ENCODE results near the gene OGDHL.
"Not testable (repeated sequence)": the region's sequence is repeated elsewhere in the genome, so short reads cannot be mapped to it uniquely, and the experiment has no call there.

Gene OGDHL

DNA sequence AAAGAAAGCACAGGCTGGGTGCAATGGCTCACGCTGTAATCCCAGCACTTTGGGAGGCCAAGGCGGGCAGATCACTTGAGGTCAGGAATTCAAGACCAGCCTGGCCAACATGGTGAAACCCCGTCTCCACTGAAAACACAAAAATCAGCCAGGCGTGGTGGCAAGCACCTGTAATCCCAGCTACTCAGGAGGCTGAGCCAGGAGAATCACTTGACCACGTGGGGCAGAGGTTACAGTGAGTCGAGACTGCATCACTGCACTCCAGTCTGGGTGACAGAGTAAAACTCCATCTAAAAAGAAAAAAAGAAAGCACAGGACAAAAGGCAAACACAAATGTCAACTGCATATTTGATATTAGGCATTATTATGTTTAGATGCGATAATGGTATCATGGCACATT, 7.2 kb downstream of the OGDHL start:
- DNase-seq: not testable (repeated sequence)

DNA sequence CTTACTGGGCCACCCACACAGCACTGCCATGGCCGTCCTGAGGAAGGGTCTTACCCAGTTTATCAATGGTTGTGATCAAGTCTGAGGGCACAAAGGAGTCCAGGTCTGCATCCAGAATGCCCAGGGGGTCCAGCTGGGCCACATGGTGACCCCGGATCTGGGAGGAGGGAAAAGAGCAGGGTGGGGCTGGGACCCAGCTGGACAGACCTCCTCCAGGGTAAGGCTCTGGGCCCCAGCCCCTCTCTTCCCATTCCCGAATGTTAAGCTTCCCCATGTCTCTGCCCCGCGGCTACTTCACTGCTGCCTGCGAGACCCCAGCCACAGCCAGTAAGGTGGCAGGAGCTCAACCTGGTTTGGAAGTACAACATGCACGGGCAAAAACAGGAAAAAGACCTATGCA, 9.5 kb downstream of the OGDHL start:
- DNase-seq: no peak

DNA sequence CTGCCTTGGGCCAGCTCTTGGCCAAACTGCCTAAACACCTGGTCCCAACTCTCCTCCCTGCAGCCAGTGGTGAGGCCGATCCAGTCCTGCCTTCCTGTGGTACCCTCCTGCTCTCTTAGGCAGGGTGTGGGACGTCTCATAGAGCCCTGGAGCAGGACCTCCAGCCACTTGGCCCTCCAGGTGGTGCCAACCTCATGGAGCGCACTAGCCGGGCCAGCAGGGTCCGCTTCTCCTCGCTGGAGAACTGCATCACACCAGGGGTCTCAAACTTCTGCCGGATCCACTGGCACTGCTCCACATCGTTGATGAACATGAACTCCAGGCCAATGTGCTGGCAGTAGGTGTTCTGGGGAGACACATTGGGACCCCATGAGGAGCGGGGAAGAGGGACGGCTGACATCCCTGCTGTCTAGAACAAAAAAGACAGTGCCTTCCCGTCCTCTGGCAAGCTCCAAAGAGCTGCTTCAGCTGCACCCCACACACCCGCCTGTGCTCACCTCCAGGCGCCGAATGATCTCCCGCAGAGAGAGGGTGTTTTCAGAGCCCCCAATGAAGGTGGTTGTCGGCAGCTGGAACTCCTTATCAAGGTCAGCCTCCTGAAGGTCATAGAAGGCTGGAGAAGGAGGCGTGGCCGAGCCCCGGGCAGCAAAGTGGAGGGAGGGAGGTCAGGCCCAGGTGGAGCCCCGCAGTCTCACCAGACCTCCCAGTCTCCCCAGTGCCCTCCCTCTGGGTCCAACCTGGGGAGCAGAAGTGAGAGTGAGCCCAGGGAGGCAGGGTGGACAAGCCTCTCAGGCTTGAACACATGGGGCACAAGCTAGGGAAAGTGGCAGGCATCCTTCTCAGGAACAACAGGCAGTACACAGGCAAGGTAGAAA, 10.2 kb downstream of the OGDHL start:
- no peak for DNase-seq

DNA sequence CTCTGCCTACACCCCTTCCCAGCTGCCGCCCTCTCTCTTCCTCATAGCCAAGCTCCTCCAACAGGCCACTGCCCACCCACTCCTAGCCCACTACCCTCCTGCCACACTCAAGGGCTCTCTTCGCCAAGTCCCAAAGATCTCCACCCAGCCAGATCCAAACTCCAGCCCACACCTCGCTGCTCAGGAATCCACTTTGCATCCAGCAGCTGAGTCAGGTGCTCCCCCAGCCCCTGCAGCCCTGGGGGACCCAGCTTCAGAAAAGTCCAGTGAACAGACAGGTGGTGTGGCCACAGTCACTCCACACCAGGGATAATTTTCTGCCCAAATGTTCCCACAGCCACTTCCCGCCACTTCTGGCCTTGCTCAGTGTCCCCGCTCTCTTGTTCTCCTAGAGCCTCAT, 10.9 kb downstream of the OGDHL start:
- no peak for DNase-seq

DNA sequence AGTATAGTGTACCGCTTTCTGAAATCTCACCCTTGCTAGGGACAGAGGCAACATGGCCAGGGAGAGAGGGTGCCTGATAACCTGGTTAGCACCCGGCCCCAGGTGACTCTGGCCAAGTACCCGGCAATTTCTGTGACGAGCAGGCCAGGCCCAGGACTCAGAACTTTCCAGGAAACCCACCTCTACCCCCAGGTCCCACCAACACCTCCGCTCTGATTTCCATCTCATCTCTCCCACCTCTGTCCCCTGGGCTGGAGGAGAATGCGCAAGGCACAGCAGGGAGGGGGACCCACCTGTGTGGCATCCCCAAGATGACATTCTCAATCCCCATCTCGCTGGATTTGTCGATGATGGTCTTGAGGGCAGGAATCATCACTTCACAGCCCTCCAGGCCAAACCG, 11.6 kb downstream of the OGDHL start:
- no peak for DNase-seq

DNA sequence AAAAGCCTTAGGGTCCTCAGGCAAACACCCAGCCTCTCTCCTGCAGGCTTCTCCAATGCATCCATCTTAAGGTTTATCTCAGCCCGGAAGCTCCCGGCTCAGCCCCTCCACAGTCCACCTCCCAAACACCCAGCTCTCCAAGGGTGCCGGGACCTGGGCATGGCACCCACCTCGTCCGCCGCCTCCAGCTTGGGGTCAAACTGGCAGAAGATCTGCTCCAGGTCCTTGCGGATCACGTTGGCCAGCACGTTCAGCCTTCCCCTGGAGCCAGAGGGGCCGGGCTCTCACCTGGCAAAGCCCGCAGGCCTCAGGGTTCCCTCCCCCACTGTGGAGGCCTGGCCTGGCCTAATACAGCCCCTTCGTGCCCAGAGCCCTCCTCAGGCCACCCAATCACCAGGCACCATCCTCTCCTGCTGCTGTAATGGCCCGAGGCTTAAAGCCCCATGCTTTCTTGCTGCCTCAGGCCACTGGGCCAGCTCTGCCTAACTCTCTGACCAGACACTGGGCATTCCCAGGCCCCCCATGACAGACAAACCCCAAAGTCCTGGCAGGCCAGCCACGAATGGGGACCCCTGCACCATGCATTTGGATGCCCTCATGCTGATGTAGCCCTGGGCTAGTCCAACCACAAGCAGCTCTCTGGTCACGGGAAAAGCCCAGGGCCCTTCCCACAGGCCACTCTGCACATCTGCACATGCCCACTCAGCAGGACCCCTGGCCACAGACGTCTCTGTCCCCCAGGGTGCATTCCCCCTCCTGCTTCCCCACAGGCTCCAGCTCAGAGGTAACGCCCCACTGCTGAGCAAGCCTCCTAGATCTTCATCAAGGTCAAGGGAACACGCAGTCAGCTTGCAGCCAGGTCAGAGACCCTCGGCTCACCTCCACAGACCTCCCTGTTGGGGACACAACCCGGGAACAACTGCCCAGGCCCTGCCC, 12.3 kb downstream of the OGDHL start:
- DNase-seq: no peak

DNA sequence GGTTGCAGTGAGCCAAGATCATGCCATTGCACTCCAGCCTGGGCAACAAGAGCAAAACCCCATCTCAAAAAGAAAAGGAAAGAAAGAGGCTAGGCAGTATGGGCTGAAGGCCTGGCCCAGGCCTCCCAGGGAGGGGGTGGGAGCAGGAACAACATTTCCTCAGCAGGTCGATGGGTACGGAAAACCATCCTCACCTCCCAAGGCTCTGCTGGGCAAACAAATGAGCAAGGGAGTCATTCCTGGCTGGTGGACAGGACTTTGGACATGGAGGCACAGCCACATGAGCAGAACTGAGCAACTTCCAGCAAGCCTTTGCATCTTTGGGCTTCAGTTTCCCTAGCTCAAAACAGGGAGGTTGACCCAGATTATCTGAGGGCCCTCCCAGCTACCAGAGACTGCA, 13.0 kb downstream of the OGDHL start:
- DNase-seq: no peak

DNA sequence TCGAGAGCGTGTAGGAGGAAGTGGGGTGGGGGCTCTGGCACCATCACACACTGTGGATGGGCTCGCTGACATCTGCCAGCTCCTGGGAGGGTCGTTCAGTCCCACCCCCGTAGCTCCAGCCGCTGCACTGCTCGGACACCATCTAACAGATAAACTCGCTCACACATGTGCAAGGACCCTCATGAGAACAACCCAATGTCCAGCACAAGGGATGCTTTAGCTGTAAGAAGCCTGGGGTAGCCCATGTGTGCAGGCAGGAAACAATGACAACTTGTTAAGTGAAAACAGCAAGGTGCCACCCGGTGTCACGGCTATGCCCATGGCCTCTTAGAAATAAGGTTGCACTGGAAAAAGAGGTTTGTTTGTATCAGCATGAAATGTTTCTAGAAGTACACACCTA, 14.1 kb downstream of the OGDHL start:
- DNase-seq: no peak

DNA sequence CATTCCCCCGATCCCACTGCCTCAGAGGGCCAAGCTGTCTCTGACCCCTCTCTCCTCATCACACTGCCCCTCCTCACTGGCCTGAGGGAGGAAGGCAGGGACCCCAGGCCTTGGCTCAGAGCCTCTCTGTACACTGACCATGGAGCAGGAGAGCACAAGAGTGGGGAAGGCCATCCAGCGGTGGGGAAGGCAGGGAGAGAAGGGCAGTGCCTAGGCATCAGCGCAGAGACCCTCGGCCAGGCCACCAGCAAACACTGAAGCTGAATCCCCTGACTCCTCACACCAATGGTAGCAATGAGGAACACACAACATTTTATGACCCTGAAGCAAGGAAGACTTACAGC, 14.8 kb downstream of the OGDHL start:
- no peak for DNase-seq

DNA sequence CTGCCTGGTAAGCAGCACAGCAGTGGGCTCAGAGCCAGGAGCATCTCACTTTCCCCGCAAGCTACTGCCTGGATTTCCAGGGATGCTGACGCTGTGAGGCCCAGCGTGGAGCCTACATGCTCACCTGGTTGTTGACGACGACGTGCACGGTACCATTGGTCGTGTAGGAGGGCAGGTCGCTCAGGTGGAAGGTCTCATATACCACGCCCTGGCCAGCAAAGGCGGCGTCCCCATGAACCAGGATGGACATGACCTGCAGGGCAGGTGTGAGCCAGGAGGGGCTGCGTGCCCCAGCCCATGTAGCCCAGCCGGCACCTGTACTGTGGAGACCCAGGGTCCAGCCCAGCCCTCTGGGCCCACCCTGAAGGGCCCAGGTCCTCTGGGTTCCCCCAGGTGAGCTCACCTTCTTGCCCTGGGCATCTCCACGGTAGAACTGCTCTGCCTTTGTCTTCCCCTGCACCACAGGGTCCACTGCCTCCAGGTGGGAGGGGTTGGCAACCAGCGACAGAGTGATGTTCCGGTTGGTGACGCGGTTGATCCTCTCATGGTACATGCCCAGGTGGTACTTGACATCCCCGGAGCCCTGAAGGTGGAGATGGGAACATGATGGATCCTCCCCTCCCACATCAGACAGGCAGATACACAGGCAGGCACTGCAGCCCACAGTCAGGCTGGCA, 15.4 kb downstream of the OGDHL start:
- no peak for DNase-seq

DNA sequence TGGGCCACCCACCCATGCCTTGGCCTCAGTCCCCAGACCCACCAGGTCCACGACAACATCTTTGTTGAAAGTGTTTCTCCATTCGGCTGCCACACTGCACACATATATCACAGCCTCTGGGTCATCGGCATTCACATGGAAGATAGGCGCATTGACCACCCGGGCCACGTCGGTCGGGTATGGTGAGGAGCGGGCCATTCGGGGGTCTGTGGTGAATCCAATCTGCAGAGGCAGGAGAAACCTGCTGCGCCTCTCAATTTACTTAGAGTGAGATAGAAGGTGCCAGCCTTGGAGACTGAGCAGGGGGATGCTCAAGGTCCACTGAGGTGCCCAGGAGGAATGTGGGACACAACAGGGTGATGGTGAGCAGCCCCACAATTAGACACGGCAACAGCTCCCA, 16.4 kb downstream of the OGDHL start:
- no peak for DNase-seq

DNA sequence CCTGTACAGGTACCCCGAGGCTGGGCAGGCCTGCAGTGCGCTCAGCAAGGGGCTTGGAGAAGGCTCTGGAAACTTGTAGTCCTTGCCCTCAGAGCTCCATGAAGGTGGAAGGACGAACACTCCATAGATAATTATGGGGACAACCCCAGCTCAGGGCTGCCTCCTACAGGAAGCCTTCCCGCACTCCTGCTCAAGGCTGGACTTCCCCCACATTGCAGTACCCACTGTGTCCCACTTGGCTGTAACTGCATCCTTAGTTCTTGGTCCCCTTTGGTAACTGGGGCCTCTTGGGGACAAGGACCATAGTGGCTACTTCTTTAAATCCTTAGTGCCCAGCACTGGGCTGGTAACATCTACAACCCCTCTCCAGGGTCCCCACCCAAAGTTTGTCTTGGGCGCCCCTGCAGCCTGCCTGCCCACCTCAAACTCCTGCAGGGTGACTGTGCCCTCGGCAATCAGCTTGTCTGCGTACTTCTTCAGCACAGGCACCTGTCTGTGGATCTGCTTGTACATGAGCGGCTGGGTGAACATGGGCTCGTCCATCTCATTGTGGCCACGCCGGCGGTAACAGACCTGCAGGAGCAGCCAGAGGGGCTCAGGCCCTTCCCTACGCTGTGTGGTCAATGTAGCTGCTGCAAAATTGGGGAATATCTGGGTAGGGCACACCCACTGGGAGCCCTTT, 17.1 kb downstream of the OGDHL start:
- DNase-seq: no peak

DNA sequence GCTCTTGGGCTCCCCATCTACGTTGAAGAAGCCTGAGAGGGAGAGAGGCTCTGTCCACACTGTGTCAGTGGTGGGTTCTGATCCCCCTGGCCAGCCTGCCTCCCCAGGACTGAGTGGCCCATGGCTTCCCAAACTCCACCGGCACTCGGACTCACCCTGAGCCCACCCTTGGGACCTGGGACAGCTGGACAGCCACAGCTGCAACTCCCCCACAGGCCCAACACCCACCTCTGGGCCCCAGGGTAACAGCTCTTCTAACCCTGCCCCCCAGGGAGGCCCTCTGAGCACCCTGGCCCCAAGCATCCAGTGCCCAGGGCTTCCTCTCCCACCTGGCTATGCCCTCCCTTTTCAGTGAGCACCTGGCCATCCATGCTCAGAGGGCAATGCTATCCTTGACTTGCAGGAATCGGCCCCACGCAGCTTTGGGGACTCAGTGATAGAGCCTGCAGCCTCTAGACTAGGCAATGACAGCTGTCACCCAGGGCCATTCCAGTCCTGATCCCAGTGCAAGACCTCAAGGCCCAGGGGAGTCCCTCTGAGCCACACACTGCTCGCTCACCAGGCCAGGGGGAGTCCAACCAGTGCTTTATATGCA, 17.9 kb downstream of the OGDHL start:
- no peak for DNase-seq

DNA sequence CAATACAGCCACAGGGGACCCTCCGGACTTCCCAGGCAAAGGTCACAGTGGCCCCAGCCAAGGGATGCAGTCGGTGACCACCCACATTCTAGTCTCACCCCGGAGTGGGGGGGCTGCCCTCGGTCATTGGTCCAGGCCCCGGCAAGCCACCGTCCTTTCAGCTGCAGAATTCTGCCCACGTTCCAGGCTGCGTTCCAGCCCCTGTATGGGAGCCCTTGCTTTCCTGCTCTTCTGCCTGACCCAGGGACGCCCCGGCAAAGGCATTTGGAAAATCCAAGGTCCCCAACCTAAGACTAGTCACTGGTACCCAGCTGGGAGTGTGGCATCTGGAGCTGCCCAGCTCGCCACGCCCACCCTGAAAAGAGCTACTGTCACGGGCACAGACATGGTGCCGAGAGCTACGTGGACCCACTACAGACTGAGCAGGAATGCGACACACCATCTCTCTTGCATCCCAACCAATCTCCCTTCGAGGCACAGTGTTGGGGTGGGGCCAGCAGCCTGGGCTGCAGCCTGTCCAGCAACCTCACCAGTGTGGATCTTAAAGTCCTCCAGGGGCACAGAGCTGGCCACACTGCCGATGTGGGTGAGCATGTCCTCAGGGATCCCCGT, 18.6 kb downstream of the OGDHL start:
- no peak for DNase-seq

DNA sequence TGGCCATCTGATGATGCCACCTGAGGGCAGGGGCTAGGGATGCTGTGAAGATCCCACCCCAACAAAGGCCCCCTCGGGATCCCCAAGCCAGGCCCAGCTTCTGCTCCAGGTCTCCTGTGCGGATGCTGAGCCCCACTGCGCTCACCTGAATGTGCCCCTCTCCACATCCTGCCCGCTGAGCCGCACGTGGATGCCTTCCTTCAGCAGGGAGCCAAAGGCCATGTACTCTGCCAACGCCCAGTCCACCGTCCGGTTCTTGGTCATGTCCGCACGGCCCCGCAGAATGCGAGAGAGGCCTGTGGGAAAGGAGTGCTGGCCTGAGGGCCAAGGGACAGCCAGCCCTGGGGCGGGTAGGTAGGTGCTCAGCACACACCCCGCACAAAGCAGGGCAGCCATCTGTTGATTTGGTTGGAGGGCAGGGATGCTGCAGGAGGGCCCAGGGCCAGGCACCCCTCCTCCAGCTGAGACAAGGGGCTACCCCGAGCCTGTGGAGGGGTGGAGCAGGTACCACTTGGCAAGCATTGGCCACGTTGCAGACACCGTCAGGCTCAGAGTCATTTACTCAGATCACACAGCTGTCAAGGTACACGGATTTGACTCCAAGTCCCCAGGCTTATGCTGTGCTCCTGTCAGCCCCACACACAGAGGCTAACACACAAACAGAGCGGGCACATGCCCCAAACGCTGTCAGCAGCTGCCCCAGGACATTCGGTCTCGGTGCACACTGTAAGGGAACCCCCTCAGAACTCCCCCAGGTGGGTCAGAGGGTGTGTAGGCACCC, 19.2 kb downstream of the OGDHL start:
- DNase-seq: no peak

DNA sequence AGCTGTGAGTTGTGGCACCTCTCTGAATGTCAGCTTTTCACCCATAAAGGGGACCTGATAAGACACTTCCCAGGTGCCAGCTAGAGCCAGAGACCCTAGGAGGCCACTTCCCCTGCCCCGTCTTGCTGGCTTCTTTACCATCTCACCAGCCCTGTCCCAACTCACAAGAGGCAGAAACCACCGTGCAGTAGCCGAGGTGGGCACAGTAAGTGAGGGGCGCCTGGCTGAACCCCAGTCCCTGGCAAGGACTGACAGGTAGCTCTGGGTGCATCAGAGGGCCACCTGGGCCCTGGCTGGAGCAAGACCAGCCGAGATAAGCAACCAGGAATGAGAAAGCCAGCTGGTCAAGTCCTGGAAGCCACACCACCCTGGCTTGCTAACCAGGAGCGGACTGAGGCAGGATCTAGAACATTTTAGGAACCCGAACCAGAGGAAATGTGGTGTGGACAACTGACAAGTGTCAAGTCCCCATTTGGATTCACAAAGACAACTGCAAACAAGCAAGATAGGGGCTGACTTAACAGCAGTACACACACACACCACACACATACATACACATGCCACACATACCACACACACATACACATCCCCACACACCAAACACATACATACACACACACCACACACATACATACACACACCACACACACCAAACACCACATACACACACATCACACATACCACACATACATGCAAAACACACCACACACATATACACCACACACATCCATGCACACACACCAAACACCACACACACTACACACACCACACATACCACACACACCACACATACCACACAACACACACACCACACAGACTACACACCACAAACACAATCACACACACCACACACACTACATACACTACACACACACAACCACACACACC, 20.8 kb downstream of the OGDHL start:
- DNase-seq: no peak

DNA sequence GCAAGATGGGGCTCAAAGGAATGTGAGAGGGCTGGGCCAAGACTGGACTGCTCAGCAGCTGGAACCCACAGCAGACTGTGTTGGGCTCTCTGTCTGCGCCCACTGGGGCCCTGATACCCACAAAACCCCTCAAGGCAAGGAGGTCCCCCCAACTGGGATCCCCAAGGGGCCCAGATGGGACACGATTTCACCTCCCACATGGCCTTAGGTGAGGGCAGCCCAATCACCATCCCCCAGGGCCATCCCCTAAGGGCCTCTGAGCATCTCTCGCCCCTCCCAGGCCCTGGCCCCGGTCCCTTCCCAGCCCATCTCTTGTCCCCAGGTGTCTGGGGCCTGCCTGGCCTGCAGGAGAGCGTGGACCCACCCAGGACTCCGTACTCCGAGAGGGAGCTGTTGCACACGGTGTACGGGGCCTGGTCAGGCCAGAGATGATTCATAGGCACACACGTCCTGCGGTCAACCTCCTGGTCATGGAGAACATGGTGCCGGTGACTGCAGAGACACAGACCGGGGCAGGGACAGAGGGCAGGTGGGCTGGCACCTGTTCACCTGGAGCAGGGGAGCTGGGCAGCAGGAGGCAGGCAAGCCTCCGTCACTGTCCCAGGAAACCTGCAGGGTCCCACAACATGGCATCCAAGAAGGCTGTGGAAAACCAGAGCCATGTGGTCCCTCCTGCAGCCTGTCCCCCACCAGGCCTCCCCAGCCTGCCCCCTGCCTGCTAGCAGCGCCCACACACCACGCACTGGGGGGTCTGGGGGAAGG, 21.6 kb downstream of the OGDHL start:
- DNase-seq: no peak

DNA sequence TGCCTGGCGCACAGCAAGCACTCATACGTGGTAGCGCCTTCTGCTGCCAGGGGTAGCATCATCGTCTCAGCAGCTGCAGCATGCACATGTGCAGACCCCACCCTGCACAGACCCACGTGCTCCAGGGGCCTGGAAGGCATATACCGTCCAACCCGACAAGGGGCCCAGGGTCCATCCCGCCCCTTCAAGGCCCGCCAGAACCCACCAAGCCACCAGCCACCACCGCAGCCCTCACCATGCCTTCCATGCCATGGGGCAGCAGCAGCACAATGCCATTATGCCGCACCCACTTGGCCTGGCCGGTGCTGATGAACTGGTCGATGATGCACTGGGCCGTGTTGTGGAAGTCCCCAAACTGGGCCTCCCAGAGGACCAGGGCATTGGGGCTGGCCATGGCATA, 22.7 kb downstream of the OGDHL start:
- DNase-seq: no peak

DNA sequence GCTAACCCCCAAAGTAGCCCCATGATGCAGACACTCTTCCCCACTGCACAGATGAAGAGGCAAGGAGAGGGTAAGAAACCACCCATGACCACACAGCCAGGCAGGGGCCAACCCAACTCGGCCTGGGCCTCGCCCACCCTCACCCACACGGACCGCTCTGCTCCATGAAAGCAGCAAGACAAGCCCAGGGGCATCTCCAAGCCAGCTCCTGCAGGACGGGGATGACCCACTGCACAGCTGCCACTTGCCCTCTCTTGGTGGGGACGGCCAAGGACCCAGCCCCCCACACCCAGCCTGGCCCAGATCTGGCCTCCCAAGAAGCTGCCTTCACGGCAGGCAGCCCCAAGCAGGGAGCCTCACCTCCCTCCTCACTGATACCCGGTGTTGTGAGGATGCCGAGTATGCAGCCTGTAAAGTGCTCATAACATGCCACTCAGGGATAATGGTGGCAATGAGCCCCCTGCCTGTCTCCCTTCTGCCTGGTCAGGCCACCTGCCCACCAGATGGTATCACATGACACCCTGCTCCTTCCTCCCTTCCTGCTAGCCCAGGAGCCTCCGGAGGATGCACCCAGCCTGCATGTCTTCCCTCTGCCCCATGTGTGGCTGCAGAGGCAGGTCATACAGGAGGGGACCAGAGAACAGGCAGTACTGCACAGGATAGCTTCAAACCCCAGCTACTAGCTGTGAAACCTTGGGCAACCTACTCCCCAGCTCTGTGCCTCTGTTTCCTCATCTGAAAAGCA, 23.3 kb downstream of the OGDHL start:
- no peak for DNase-seq
